GM19468 (cell line): ENCODE results near the gene IQCB1.
"Not testable (repeated sequence)": the region's sequence is repeated elsewhere in the genome, so short reads cannot be mapped to it uniquely, and the experiment has no call there.

Experiments
- ATAC-seq: cut with Tn5 transposase; IDR thresholded peaks from one replicate; pipeline ENCODE4 v1.9.1; 2021; ENCODE audit warnings: mild to moderate bottlenecking, moderate library complexity, moderate number of reproducible peaks; ENCODE audit not compliant: unreplicated experiment; ENCODE audit errors: extremely low read depth

The IQCB1 gene

DNA sequence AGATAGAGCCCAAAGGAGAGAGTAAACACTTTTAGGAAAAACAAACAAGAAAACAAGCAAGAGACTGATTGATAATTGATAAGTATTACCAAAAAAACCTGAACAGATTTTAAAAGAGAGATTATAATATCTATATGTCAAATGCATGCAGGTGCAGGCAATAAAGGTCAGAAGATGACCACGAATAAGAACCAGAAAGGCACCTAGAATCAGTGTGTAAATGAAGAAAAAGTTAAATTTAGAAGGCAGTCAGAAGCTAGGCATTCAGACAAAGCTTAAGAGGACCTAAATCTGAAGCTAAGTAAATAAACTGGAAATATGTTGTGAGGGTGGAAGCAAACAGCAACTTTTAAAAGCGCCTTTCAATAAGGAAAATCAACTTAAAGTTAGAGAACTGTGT lies 16.3 kb downstream of the IQCB1 start:
- ATAC-seq = no peak

DNA sequence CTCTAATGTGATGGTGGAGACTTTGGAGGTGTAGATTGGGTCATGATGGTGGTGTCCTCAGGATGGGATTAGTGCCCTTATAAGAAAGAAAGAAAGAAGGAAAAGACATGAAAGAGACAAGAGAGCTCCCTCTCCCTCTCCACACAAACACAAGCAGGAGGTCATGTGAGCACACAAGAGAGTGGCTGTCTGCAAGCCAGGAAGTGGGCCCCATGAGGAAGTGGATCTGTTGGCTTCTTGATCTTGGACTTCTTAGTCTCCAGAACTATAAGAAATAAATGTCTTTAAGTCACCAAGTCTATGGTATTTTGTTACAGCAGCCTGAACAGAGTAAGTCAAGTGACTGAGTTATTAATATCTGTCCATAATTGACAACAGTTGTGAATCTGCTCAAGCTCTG lies 17.1 kb downstream of the IQCB1 start:
- ATAC-seq = no peak

- ATAC-seq = peak; percentile 94
These were observed 25.6 kb downstream of the IQCB1 start for GRCh38 chr3:121809249-121809648.

GRCh38 chr3:121803771-121804320 lies 31.0 kb downstream of the IQCB1 start:
- no peak for ATAC-seq

- no peak for ATAC-seq
These were observed 34.0 kb downstream of the IQCB1 start for GRCh38 chr3:121800906-121801305.

- ATAC-seq = no peak
These were observed 37.9 kb downstream of the IQCB1 start for GRCh38 chr3:121796970-121797369.

DNA sequence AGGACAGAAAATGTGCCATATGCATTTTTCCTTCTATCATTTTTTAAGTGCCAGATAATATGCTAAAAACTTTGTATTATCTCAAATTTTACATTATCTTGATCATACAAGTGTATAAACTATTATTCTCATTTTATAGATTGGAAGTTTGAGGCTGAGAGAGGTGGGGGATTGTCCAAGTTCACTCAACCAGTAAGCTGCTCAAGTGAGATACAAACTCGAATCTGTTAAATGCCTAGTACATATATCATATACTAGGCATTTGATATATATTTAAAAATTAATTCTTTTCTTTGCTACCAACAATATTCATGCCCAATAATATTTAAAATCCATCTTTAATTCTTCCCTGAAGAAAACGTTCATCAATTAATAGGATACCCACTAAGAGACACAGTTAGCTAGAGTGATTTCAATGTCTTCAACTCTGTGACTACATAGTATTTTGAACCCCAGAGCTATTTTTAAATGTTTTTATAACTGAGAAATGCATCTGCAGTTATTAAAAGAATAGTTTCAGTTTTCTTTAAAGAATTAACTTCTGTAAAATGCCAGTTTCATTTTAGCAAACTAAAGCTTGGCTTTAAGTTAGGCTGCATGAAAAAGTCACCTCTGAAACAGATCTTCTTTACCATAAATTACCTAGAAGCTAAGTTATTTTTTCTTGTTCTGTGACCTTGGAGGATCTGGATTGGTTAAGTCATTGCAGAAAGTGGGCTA lies 40.4 kb downstream of the IQCB1 start:
- ATAC-seq = peak; percentile 40

DNA sequence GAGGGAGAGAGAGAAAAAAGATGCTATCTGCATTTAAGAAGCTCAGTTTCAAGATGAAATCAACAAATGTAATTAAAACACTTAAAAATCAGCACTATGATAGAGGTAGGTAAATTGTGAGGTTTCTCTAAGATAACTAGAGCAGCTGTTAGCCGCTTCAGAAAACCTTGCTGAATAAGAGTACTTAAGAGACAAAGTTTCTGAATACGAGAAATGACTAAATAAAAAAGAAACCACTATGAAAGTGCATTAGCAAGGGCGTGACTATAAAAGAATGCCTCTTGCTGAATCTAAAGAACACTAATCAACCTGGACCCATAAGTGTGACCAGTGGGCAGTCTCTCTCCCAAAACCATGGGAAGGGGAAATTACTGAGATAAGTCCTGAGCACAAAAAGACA lies 41.8 kb downstream of the IQCB1 start:
- ATAC-seq = no peak

DNA sequence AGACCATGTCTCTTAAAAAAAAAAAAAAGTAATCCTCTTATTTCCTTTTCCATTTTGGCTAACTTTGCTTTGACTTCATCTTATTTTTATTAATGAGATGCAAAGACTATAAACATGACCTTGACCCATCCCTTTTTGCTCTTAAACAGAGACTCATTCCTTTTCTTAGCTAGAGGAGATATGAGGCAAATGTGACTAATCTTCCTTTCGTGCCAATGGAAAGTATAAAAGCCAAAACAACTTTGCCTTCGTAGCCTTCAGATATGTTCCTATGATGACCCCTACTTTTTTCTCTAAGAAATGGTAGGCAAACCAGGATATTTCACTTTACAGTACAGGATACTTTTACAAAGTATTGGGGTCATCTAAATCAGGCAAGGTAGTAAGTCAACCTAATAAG lies 48.4 kb downstream of the IQCB1 start:
- ATAC-seq = no peak

GRCh38 chr3:121782784-121783183 lies 52.1 kb downstream of the IQCB1 start:
- not testable (repeated sequence) for ATAC-seq

GRCh38 chr3:121781611-121782010 lies 53.2 kb downstream of the IQCB1 start:
- ATAC-seq = no peak

DNA sequence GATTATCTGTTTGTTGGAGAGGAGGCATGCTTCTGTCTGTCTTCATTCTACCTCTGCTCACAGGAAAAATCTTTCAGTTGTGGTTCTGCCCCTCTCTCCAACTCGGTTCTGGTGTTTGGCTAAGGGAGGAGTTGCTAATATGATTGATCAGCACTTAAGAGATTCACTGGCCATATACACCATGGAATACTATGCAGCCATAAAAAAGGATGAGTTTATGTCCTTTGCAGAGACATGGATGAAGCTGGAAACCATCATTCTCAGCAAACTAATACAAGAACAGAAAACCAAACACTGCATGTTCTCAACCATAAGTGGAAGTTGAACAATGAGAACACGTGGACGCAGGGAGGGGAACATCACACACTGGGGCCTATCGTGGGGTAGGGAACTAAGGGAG lies 59.8 kb downstream of the IQCB1 start:
- not testable (repeated sequence) for ATAC-seq

GRCh38 chr3:121769246-121769645 lies 65.6 kb downstream of the IQCB1 start:
- ATAC-seq = no peak

DNA sequence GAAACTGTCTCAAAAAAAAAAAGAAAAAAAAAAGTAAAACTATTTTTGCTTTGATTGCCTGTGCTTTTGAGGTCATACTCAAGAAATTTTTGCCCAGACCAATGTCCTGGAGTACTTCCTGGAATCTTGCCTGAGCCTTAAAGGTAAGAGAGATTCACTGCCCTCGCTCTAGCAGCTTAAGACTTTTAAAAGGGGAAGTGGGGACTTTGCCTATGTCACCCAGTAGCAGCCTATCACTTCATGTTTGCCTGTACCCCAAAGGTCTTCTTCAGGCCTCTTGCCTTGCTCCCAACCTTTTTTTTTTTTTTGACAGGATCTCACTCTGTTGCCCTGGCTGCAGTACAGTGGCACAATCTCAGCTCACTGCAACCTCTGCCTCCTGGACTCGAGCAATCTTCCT lies 66.4 kb downstream of the IQCB1 start:
- ATAC-seq = no peak

DNA sequence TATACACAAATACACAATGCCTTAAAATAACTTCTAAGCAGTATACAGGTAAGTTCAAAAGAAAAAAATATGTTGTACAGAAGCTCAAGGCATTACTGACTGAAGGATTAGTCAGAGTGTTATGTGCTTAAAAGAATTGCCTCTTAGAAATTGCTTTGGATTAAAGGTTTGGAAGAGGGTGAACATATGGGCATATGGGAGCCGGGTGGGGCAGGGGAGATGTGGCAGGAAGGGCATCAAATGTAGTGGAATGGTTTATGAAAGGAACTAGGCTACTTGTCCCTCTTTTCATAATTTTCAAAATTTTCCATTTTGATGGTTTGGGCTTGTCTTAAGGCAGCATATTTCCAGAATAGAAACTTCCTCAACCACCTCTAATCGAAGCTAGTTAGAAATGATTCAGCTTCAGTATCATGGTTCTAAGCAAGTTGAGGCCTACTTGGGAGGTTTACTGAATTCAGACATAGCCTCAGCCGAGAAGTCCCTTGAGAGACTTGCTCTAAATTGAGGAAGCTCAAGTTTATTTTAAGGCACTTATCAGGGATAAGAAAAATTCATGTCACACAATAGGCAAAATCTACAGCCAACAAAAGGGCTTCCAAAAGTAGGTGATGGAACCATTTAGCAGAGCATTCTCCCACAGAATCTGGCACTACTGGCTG lies 75.2 kb downstream of the IQCB1 start:
- no peak for ATAC-seq

- ATAC-seq = no peak
These were observed 76.0 kb downstream of the IQCB1 start for GRCh38 chr3:121758727-121759450.

DNA sequence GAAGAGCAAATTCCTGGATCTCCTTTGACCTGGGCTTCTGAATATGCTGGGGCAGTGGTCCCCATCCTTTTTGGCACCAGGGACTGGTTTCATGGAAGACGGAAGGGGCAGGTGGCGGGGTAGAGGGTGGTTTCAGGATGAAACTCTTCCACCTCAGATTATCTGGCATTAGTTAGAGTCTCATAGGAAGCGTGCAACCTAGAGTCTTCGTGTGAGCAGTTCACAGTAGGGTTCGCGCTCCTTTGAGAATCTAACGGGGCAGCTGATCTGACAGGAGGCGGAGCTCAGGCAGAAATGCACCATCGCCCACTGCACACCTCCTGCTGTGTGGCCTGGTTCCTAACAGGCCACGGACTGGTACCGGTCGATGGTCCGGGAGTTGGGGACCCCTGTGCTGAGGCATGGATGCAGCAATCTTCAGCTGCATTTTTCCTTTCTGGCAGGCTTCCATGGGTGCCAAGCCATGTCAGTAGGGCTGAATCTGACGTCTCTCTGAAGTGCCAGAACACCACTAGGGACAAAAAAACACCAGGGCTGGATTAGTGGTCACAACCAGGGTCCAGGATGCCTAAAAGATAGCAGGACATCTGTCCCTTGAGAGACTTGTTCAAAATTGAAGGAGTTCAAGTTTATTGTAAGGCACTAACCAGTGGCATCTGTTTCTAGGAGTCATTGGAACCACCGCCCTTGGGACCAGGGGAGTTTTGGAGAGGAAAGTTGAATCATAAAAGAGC lies 76.9 kb downstream of the IQCB1 start:
- no peak for ATAC-seq

GRCh38 chr3:121757087-121757811 lies 77.6 kb downstream of the IQCB1 start:
- no peak for ATAC-seq

- ATAC-seq = no peak
These were observed 82.1 kb downstream of the IQCB1 start for GRCh38 chr3:121752772-121753171.

DNA sequence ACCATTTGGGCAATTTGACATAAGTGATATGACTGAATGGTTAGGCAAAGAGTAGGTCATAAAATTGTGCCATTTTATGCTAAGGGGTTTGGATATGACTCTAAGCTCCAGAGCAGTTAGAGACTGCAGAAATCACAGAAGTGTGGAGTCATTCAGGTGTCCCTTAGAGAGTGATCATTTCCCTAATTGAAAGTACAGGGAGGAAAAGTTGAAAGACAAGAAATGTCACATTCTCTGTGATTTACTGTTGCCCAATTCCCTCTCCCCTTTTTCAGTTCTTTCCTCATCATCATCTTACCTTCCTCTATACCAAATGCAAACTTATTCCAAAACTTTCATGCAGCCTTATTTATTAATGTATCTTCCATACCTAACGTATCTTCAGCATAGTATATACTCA lies 82.6 kb downstream of the IQCB1 start:
- ATAC-seq = no peak
